Measurements from ENCODE around the gene PRKN.

- TF ChIP-seq CTCF (IDR thresholded peaks at IDR 0.05; ENCODE audit: insufficient read depth, low read length) (no peak), POLR2AphosphoS5 (IDR thresholded peaks at IDR 0.05; ENCODE audit: low read depth) (no peak), GABPA (IDR thresholded peaks at IDR 0.05; ENCODE audit: low read depth) (no peak)
Observed at GRCh38 chr6:161802231-161802630, 925.3 kb downstream of the PRKN start.
